ENCODE results near the gene DUOX1.

The DUOX1 gene

DNA sequence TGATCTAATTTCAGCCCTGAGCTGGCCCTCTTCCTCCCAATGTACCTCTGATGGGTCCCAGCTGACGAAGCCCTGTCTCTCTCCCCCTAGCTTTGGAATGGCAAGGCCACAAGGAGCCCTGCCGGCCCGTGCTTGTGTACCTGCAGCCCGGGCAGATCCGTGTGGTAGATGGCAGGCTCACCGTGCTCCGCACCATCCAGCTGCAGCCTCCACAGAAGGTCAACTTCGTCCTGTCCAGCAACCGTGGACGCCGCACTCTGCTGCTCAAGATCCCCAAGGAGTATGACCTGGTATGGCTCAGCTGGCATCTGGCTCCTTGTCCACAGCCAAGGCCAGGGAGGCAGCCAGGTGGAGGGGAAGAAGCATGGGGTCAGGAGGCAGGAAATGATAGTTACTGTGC lies 14.2 kb downstream of the DUOX1 start:
- H3K4me3 ChIP-seq (replicated peaks; ENCODE audit: low read depth, low read length), result no peak overlapping the region
- TF ChIP-seq, protein P1, sequence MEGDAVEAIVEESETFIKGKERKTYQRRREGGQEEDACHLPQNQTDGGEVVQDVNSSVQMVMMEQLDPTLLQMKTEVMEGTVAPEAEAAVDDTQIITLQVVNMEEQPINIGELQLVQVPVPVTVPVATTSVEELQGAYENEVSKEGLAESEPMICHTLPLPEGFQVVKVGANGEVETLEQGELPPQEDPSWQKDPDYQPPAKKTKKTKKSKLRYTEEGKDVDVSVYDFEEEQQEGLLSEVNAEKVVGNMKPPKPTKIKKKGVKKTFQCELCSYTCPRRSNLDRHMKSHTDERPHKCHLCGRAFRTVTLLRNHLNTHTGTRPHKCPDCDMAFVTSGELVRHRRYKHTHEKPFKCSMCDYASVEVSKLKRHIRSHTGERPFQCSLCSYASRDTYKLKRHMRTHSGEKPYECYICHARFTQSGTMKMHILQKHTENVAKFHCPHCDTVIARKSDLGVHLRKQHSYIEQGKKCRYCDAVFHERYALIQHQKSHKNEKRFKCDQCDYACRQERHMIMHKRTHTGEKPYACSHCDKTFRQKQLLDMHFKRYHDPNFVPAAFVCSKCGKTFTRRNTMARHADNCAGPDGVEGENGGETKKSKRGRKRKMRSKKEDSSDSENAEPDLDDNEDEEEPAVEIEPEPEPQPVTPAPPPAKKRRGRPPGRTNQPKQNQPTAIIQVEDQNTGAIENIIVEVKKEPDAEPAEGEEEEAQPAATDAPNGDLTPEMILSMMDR (IDR thresholded peaks at IDR 0.05; ENCODE audit: low read depth, low read length, missing control alignments), result no peak
- no peak for DNase-seq (ENCODE audit: extremely low read depth, low read depth)

- TF ChIP-seq, protein P1 (IDR thresholded peaks at IDR 0.05; ENCODE audit: low read depth, low read length, missing control alignments), result no peak
- DNase-seq (ENCODE audit: extremely low read depth, low read depth), result no peak
- no peak overlapping the region for H3K4me3 ChIP-seq (replicated peaks; ENCODE audit: low read depth, low read length)
Observed at GRCh38 chr15:45144775-45145174, 15.0 kb downstream of the DUOX1 start.

DNA sequence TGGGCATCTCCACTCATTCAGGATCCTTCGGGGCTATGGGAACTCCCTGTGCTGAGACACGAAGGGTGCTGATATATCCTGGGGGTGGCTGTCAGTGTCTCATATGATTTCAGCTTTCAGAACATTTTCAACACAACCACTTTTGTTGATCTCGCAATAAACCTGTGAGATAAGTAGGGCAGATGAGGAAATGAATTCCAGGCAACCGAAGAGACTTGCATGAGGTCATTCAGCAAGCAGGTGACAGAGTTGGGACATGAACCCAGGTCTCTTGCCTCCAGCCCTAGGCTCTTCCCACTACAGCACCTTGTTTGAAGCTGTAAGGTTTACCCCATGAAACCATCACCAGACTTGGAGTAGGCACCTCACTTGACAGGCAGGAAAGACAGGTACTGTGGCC lies 16.6 kb downstream of the DUOX1 start:
- no peak overlapping the region for H3K4me3 ChIP-seq (replicated peaks; ENCODE audit: low read depth, low read length)
- no peak for DNase-seq (ENCODE audit: extremely low read depth, low read depth)
- TF ChIP-seq, protein P1 (IDR thresholded peaks at IDR 0.05; ENCODE audit: low read depth, low read length, missing control alignments), result no peak

GRCh38 chr15:45147606-45148005 lies 17.8 kb downstream of the DUOX1 start:
- TF ChIP-seq, protein P1 (IDR thresholded peaks at IDR 0.05; ENCODE audit: low read depth, low read length, missing control alignments), result no peak
- no peak for DNase-seq (ENCODE audit: extremely low read depth, low read depth)
- no peak overlapping the region for H3K4me3 ChIP-seq (replicated peaks; ENCODE audit: low read depth, low read length)

DNA sequence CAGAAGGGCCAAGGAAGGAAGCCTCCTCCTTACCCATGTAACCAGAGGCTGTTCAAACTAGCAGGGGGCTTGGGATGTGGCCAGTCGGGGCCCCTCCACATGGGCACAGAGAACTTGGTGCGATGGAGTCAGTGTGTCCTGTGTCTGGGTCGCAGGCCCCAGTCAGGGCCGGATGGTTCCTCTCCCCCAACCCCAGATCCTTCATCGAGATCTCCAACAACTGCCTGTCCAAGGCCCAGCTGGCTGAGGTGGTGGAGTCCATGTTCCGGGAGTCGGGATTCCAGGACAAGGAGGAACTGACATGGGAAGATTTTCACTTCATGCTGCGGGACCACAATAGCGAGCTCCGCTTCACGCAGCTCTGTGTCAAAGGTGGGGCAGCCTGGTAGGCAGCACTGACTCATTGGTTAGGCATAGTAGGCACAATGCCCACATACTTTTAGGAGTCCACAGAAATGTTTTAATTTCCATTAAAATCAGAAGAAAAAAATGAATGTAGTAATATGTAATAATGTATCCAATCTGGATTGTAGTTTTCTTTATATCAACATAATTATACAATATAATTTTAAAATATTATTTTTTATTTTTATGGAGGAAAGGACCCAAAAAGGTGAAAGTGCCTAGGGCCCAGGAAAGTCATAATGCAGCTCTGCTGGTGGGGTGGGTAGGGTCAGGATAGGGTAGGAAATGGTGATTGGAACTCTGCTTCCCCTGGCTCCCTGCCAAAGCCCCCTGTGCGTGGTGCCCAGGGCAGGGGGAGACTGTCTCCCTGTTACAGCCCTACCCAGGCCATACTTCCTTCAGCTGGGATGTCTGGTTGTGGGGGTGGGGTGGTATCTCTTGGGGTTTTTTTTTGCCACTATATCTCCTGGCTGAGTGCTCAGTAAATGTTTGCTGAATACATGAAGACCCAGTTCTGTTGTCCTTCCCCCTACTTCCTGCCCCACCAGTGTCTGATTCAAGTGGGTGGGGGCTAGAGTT lies 18.6 kb downstream of the DUOX1 start:
- no peak for DNase-seq (ENCODE audit: extremely low read depth, low read depth)
- TF ChIP-seq, protein P1 (IDR thresholded peaks at IDR 0.05; ENCODE audit: low read depth, low read length, missing control alignments), result no peak
- no peak overlapping the region for H3K4me3 ChIP-seq (replicated peaks; ENCODE audit: low read depth, low read length)

- TF ChIP-seq, protein P1 (IDR thresholded peaks at IDR 0.05; ENCODE audit: low read depth, low read length, missing control alignments), result no peak
- DNase-seq (ENCODE audit: extremely low read depth, low read depth), result no peak
- H3K4me3 ChIP-seq (replicated peaks; ENCODE audit: low read depth, low read length), result no peak overlapping the region
Observed at GRCh38 chr15:45149060-45149459, 19.3 kb downstream of the DUOX1 start.

Measured in HFF-Myc (cell line).